Measurements from ENCODE around the gene LRRC8D. TPM values are rescaled to one million over a fixed set of nuclear protein-coding genes. Genes with fewer than 3 reads are reported as not detected.

LRRC8D gene
- total RNA-seq, 2 donors from 2014 or later = 23.8 to 33.8 TPM

GRCh38 chr1:89873770-89874169 is 52.9 kb downstream of the LRRC8D start:
- no peaks in the 10 kb centered on the region for H3K27me3 ChIP-seq (ENCODE audit: control insufficient read depth, insufficient read depth, low read length, poor library complexity, severe bottlenecking)
- H3K4me1 Mint-ChIP-seq = peaks cover 19% of the 10 kb centered on the region
- no peak overlapping the region for H3K4me3 ChIP-seq (ENCODE audit: low read length)
- H3K9me3 ChIP-seq (ENCODE audit: control insufficient read depth, low read length) = no peaks in the 10 kb centered on the region
- no peaks in the 10 kb centered on the region for H3K9me3 Mint-ChIP-seq
- H3K27me3 Mint-ChIP-seq (ENCODE audit: insufficient read depth) = no peaks in the 10 kb centered on the region
- peaks cover 14% of the 10 kb centered on the region for H3K36me3 Mint-ChIP-seq (ENCODE audit: low read depth)
- DNase-seq = no peak
- TF ChIP-seq, protein P1, sequence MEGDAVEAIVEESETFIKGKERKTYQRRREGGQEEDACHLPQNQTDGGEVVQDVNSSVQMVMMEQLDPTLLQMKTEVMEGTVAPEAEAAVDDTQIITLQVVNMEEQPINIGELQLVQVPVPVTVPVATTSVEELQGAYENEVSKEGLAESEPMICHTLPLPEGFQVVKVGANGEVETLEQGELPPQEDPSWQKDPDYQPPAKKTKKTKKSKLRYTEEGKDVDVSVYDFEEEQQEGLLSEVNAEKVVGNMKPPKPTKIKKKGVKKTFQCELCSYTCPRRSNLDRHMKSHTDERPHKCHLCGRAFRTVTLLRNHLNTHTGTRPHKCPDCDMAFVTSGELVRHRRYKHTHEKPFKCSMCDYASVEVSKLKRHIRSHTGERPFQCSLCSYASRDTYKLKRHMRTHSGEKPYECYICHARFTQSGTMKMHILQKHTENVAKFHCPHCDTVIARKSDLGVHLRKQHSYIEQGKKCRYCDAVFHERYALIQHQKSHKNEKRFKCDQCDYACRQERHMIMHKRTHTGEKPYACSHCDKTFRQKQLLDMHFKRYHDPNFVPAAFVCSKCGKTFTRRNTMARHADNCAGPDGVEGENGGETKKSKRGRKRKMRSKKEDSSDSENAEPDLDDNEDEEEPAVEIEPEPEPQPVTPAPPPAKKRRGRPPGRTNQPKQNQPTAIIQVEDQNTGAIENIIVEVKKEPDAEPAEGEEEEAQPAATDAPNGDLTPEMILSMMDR (conservative IDR thresholded peaks at IDR 0.05) = no peak
- H3K27ac ChIP-seq (ENCODE audit: low read depth, low read length) = no peak overlapping the region
- no peak overlapping the region for H3K4me3 Mint-ChIP-seq
- WGBS, 2 experiments (ENCODE audit: insufficient coverage in 1 of 2, insufficient read length in 1 of 2) = 94 to 98% methylated on average over 3 of the region's 3 CpGs
- no peaks in the 10 kb centered on the region for H3K36me3 ChIP-seq (ENCODE audit: control insufficient read depth, insufficient read depth, low read length)
- H3K9ac ChIP-seq (ENCODE audit: extremely low read depth, low read length, poor library complexity, severe bottlenecking) = no peak overlapping the region
- no peak overlapping the region for H3K27ac Mint-ChIP-seq
- no peaks in the 10 kb centered on the region for H3K4me1 ChIP-seq (ENCODE audit: control insufficient read depth, insufficient read depth, low read length)

GRCh38 chr1:89876463-89876862 is 55.6 kb downstream of the LRRC8D start:
- no peak overlapping the region for H3K4me3 Mint-ChIP-seq
- H3K27ac Mint-ChIP-seq = no peak overlapping the region
- no peaks in the 10 kb centered on the region for H3K27me3 ChIP-seq (ENCODE audit: control insufficient read depth, insufficient read depth, low read length, poor library complexity, severe bottlenecking)
- no peaks in the 10 kb centered on the region for H3K27me3 Mint-ChIP-seq (ENCODE audit: insufficient read depth)
- H3K9me3 ChIP-seq (ENCODE audit: control insufficient read depth, low read length) = peaks cover 7% of the 10 kb centered on the region
- no peaks in the 10 kb centered on the region for H3K36me3 ChIP-seq (ENCODE audit: control insufficient read depth, insufficient read depth, low read length)
- H3K4me1 ChIP-seq (ENCODE audit: control insufficient read depth, insufficient read depth, low read length) = no peaks in the 10 kb centered on the region
- H3K9ac ChIP-seq (ENCODE audit: extremely low read depth, low read length, poor library complexity, severe bottlenecking) = no peak overlapping the region
- H3K4me3 ChIP-seq (ENCODE audit: low read length) = no peak overlapping the region
- H3K4me1 Mint-ChIP-seq = peaks cover 16% of the 10 kb centered on the region
- H3K27ac ChIP-seq (ENCODE audit: low read depth, low read length) = no peak overlapping the region
- peaks cover 14% of the 10 kb centered on the region for H3K36me3 Mint-ChIP-seq (ENCODE audit: low read depth)
- no peak for DNase-seq
- WGBS, 2 experiments (ENCODE audit: insufficient coverage in 1 of 2, insufficient read length in 1 of 2) = 92% methylated on average over 2 to 3 of the region's 3 CpGs
- peaks cover 8% of the 10 kb centered on the region for H3K9me3 Mint-ChIP-seq
- TF ChIP-seq, protein P1 (conservative IDR thresholded peaks at IDR 0.05) = no peak

DNA sequence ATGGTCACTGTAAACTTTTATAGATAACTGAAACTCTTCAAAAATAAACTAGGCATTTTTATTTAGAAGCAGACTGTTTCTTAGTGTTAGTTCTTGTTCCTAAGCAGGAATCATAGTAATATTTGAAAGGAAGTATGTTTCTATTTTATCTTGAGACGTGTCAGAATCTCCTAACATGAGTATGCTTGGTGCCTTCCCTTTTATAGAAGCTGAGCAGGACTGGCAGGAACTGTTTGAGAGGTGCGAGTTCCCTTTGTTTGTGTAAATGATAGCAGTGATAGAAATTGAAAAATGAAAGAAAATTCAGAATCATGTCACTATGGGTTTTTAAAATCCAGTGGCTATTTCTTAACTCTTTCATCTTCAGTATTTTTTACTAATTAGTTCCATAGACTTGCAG is 56.9 kb downstream of the LRRC8D start:
- H3K9ac ChIP-seq (ENCODE audit: extremely low read depth, low read length, poor library complexity, severe bottlenecking) = no peak overlapping the region
- H3K9me3 ChIP-seq (ENCODE audit: control insufficient read depth, low read length) = peaks cover 20% of the 10 kb centered on the region
- H3K4me3 Mint-ChIP-seq = no peak overlapping the region
- H3K9me3 Mint-ChIP-seq = peaks cover 20% of the 10 kb centered on the region
- peaks cover 16% of the 10 kb centered on the region for H3K4me1 Mint-ChIP-seq
- no peak overlapping the region for H3K27ac Mint-ChIP-seq
- 85% methylated on average over 2 of the region's 2 CpGs; no CpG with 5 or more reads in 1 of the 2 experiments for WGBS, 2 experiments (ENCODE audit: insufficient coverage in 1 of 2, insufficient read length in 1 of 2)
- no peak for DNase-seq
- no peaks in the 10 kb centered on the region for H3K27me3 Mint-ChIP-seq (ENCODE audit: insufficient read depth)
- no peaks in the 10 kb centered on the region for H3K4me1 ChIP-seq (ENCODE audit: control insufficient read depth, insufficient read depth, low read length)
- H3K36me3 Mint-ChIP-seq (ENCODE audit: low read depth) = peaks cover 21% of the 10 kb centered on the region
- TF ChIP-seq, protein P1 (conservative IDR thresholded peaks at IDR 0.05) = no peak
- peaks cover 4% of the 10 kb centered on the region for H3K36me3 ChIP-seq (ENCODE audit: control insufficient read depth, insufficient read depth, low read length)
- no peaks in the 10 kb centered on the region for H3K27me3 ChIP-seq (ENCODE audit: control insufficient read depth, insufficient read depth, low read length, poor library complexity, severe bottlenecking)
- H3K4me3 ChIP-seq (ENCODE audit: low read length) = no peak overlapping the region
- no peak overlapping the region for H3K27ac ChIP-seq (ENCODE audit: low read depth, low read length)
